Right ventricle myocardium superior (tissue), 1 donor: ENCODE measurements around the gene DIPK1C. TPM values are rescaled to one million over a fixed set of nuclear protein-coding genes. Genes with fewer than 3 reads are reported as not detected.

Experiments
- ATAC-seq: fragments of 200-7000 bp; cut with Tn5 transposase; one replicate; pipeline ENCODE4 v1.9.1; 2020; ENCODE audit warnings: mild to moderate bottlenecking; ENCODE audit not compliant: poor library complexity
- DNase-seq: peaks from one replicate; pipeline ENCODE4 v3.0.0-alpha.2; 2020
- intact Hi-C: fragments of 100-400 bp; cut with DNase I; formaldehyde crosslinking; loops from one replicate; pipeline ENCODE4 v1.11.2; 2022
- total RNA-seq: library from RNA; stranded (reverse); fragmentation: NEBNext Ultra II Directional; extraction: Animal tissue kit (Norgen Biotek cat#: 25700); gene quantifications from one replicate; pipeline ENCODE4 v1.2.1, GENCODE V29; 2021
- donor health status: DM: no; HTN: yes; CAD: no; lungs with severe emphysema.

DIPK1C gene
- total RNA-seq, 1 donor from 2014 or later: 3.3 TPM

- intact Hi-C loops: no loop called here
- peak; percentile 72 for ATAC-seq
- DNase-seq: peak; percentile 69
Observed at GRCh38 chr18:74457725-74458421, 765 bp upstream of the DIPK1C start.

- intact Hi-C loops: no loop called here
- ATAC-seq (peak; percentile 55), DNase-seq (no peak)
Observed at GRCh38 chr18:74456349-74457042, 612 bp downstream of the DIPK1C start.

GRCh38 chr18:74456017-74456348 is 1.1 kb downstream of the DIPK1C start:
- ATAC-seq (no peak), DNase-seq (no peak)
- intact Hi-C loops: no loop called here

- ATAC-seq (no peak), DNase-seq (no peak)
- intact Hi-C loops: no loop called here
Observed at GRCh38 chr18:74455386-74455785, 1.7 kb downstream of the DIPK1C start.

GRCh38 chr18:74454279-74454751 is 2.8 kb downstream of the DIPK1C start:
- DNase-seq: no peak
- no peak for ATAC-seq
- intact Hi-C loops: no loop called here

GRCh38 chr18:74453642-74454198 is 3.4 kb downstream of the DIPK1C start:
- intact Hi-C loops: no loop called here
- DNase-seq (no peak), ATAC-seq (no peak)

- DNase-seq: no peak
- intact Hi-C loops: no loop called here
- ATAC-seq: peak; percentile 36
Observed at GRCh38 chr18:74453016-74453566, 4.0 kb downstream of the DIPK1C start.

GRCh38 chr18:74451148-74451547 is 6.0 kb downstream of the DIPK1C start:
- no peak for ATAC-seq
- intact Hi-C loops: no loop called here

GRCh38 chr18:74450626-74451025 is 6.5 kb downstream of the DIPK1C start:
- intact Hi-C loops: no loop called here

More at GRCh38 chr18:74451148-74451547, 6.0 kb downstream of the DIPK1C start:
- no peak for DNase-seq

GRCh38 chr18:74447404-74448152 is 9.5 kb downstream of the DIPK1C start:
- no peak for DNase-seq

More at GRCh38 chr18:74450626-74451025, 6.5 kb downstream of the DIPK1C start:
- peak; percentile 78 for ATAC-seq
- no peak for DNase-seq

GRCh38 chr18:74446631-74447403 is 10.3 kb downstream of the DIPK1C start:
- ATAC-seq (no peak), DNase-seq (no peak)
- intact Hi-C loops: no loop called here

More at GRCh38 chr18:74447404-74448152, 9.5 kb downstream of the DIPK1C start:
- intact Hi-C loops: no loop called here
- no peak for ATAC-seq

GRCh38 chr18:74446178-74446577 is 10.9 kb downstream of the DIPK1C start:
- no peak for ATAC-seq
- intact Hi-C loops: no loop called here
- no peak for DNase-seq

GRCh38 chr18:74445585-74445984 is 11.5 kb downstream of the DIPK1C start:
- DNase-seq (no peak), ATAC-seq (no peak)
- intact Hi-C loops: no loop called here

- intact Hi-C loops: no loop called here
- ATAC-seq: no peak
- no peak for DNase-seq
Observed at GRCh38 chr18:74444104-74444503, 13.0 kb downstream of the DIPK1C start.

- no peak for ATAC-seq
- no peak for DNase-seq
- intact Hi-C loops: no loop called here
Observed at GRCh38 chr18:74440808-74441427, 16.2 kb downstream of the DIPK1C start.

GRCh38 chr18:74438091-74438490 is 19.0 kb downstream of the DIPK1C start:
- DNase-seq: no peak
- no peak for ATAC-seq
- intact Hi-C loops: no loop called here

GRCh38 chr18:74436158-74436769 is 20.8 kb downstream of the DIPK1C start:
- intact Hi-C loops: no loop called here
- no peak for DNase-seq
- ATAC-seq: no peak
